Kidney glomerular epithelial cell (primary cell): ENCODE data around the gene VPS13C.
A peak's percentile ranks its signal among the peaks of the same experiment; 100 is the strongest.
"Not testable (repeated sequence)": the region's sequence is repeated elsewhere in the genome, so short reads cannot be mapped to it uniquely, and the experiment has no call there.

Experiments used
- DNase-seq: peaks from one replicate; lab custom pipeline; 2025; lab: John Stamatoyannopoulos, UW

Gene VPS13C

GRCh38 chr15:62069551-62069950, 9.3 kb upstream of the VPS13C start:
- no peak for DNase-seq

GRCh38 chr15:62068810-62069167, 8.5 kb upstream of the VPS13C start:
- no peak for DNase-seq

- DNase-seq: peak; percentile 3
Observed at GRCh38 chr15:62068071-62068809, 8.0 kb upstream of the VPS13C start.

- DNase-seq: peak; percentile 36
Observed at GRCh38 chr15:62067448-62068044, 7.3 kb upstream of the VPS13C start.

GRCh38 chr15:62066663-62067447, 6.6 kb upstream of the VPS13C start, which contains the start of gene C2CD4A:
TSS of gene C2CD4A (plus strand) at chr15:62066977. CDS start at chr15:62067614, 637 bp downstream.
- DNase-seq: peak; percentile 51

- DNase-seq: peak; percentile 40
Observed at GRCh38 chr15:62063825-62064635, 3.8 kb upstream of the VPS13C start.

GRCh38 chr15:62060896-62061280, 641 bp upstream of the VPS13C start:
- no peak for DNase-seq

- peak; percentile 46 for DNase-seq
Observed at GRCh38 chr15:62059816-62060112, 483 bp downstream of the VPS13C start.

GRCh38 chr15:62059108-62059815, 985 bp downstream of the VPS13C start:
- DNase-seq: peak; percentile 5

- DNase-seq: no peak
Observed at GRCh38 chr15:62058327-62059028, 1.8 kb downstream of the VPS13C start.

- no peak for DNase-seq
Observed at GRCh38 chr15:62057341-62057980, 2.8 kb downstream of the VPS13C start.

GRCh38 chr15:62054979-62055378, 5.3 kb downstream of the VPS13C start:
- DNase-seq: no peak

- DNase-seq: no peak
Observed at GRCh38 chr15:62053439-62054085, 6.7 kb downstream of the VPS13C start.

- no peak for DNase-seq
Observed at GRCh38 chr15:62052713-62053112, 7.5 kb downstream of the VPS13C start.

- no peak for DNase-seq
Observed at GRCh38 chr15:62051166-62051565, 9.1 kb downstream of the VPS13C start.

- no peak for DNase-seq
Observed at GRCh38 chr15:62050115-62050514, 10.1 kb downstream of the VPS13C start.

- DNase-seq: not testable (repeated sequence)
Observed at GRCh38 chr15:62048254-62048653, 12.0 kb downstream of the VPS13C start.

- no peak for DNase-seq
Observed at GRCh38 chr15:62047282-62047827, 12.9 kb downstream of the VPS13C start.

- no peak for DNase-seq
Observed at GRCh38 chr15:62046078-62046743, 14.0 kb downstream of the VPS13C start.
